LNCAP (cell line): ENCODE data around the gene HEYL.

Experiments
- TF ChIP-seq, protein P1 (sequence below): fragments of 450-650 bp; IDR thresholded peaks from 2 replicates; pipeline ENCODE4 v1.5.1; 2017; ENCODE audit warnings: mild to moderate bottlenecking

Gene HEYL

DNA sequence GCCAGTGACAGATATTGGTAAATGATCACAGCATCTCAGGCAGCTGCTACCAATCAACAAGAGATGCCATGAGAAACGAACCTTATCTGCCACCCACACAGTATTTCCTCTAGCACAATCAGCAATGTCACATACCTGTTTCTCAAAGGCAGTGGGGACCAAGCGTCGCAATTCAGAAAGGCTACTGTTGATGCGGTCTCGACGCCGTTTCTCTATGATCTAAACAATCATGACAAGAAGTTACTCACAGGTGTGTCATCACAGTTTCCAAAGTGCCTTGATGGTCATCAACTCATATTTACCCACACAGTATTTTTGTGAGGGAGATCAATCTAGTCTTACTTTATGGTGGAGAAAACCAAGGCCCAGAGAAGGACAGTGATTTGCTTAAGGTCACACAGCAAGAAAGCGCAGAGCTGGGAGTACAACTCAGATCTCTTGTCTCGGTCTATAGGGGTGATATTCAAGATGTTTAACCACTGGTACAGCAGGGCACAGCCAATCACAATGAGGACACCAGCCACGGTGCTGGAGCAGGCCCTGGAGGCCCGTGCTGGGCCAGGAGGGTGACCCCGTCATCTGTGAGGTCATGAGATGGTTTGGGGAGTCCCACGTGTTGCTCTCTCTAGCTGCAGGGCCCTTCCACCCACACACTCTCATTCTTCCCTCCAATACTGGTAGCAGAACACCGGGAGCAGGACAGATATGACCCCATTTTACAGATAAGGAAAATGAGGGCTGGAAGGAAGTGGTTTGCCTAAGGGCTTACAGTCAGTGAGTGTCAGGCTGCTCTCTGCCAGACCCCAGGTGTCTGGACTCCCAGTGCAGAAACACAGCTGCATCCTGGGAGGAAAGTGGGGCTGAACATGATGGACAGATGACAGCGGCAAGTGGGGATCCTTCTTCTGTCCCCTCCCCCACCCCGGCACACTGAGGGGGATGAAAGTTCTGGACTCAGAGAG lies 7.8 kb downstream of the HEYL start:
- TF ChIP-seq, protein P1, sequence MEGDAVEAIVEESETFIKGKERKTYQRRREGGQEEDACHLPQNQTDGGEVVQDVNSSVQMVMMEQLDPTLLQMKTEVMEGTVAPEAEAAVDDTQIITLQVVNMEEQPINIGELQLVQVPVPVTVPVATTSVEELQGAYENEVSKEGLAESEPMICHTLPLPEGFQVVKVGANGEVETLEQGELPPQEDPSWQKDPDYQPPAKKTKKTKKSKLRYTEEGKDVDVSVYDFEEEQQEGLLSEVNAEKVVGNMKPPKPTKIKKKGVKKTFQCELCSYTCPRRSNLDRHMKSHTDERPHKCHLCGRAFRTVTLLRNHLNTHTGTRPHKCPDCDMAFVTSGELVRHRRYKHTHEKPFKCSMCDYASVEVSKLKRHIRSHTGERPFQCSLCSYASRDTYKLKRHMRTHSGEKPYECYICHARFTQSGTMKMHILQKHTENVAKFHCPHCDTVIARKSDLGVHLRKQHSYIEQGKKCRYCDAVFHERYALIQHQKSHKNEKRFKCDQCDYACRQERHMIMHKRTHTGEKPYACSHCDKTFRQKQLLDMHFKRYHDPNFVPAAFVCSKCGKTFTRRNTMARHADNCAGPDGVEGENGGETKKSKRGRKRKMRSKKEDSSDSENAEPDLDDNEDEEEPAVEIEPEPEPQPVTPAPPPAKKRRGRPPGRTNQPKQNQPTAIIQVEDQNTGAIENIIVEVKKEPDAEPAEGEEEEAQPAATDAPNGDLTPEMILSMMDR, result no peak

DNA sequence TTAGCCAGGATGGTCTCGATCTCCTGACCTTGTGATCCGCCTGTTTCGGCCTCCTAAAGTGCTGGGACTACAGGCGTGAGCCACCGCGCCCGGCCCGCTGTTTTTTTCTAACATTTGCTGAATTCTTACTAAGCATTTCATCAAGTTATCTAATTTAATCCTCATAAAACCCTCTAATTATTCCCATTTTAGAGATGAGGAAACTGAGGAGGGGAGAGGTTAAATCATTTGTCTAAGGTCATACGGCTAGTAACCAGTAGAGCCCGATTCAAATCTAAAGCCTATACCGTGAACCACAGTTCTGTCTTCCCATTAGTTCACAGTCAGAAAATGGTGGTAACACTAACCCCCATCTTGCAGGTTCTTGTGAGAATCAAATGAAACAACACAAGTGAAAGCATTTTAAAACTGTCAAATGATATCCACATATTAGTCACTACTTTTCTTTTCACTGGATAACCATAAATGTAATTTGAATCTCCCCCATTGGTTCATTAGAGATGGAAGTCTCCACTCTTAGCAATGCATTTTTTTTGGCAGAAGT lies 10.6 kb downstream of the HEYL start:
- TF ChIP-seq, protein P1, result no peak

DNA sequence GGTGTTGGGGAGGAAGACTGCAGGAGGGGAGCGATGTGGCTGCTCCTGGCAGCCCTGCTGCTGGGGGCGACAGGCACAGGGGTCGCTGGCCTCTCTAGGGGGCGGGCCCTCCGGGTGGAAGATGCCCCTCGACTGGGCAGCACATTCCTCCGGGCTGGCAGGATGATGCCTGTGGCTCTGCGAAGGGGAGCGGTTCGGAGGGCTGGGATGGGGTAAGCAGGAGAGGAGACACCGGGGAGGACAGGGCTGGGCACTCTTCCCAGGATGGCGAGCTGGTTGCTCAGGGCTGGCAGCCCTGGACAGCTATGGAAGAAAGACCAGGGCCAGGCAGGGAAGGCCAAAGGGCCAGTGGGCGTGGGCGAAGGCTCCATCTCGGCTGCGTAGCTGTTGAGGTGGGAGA lies 12.8 kb downstream of the HEYL start:
- TF ChIP-seq, protein P1, result no peak

DNA sequence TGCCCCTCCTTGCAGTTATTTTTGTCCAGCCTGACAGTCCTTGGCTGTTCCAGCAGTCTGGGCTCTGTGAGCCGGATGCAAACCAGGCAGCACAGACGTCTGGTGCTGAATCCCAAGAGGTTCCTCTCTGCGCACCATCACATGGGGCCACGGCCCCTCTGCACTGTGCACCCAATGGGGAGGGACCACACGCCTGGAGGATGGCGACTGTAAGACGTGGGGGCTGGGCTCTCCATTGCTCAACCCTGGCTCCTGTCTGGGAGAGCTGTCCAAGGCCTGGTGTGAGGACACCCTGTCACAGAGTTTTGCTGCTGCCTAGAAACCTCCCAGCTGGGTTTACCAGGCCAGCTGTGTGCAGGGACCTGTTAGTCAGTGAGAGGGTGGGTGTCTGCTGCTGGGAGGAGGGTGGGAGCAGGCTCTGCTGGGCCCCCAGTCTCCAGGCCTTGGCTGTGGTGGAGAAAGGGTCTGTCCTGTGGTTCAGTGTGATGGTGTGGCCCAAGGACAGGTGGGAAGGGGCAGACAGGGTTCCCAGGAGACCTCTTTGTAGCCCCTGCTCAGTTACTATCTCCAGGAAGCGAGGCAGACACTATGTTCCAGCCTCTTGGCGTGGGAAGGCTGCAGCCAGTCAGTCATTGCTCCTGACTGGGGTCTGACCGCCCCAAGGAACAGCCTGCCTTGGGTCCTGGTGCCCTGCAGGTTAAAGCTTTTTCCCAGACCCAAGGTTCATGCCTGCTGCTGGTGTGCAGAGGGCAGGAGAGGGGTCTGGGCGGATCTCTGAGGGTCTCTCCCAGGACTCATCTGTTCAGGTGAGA lies 13.8 kb downstream of the HEYL start:
- TF ChIP-seq, protein P1, result no peak

DNA sequence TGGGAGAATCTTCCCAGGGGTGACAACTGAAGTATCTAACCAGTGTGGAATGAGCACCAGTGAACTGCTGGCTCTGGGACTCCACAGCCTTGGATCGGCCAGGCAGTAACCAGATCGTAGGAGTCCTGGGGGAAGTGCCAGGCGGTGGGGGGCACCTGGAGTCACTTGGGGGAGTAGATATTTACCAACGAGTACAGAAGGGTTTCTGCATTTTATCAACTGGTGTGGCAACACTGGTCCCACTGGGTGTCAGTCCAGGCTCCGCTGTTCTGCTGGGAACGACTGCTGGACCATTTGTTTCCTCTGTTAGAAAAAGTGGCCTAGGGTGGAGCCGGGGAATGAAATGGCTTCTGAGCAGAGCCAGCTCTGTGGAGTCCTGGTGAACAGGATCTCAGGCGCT lies 14.4 kb downstream of the HEYL start:
- TF ChIP-seq, protein P1, result no peak

DNA sequence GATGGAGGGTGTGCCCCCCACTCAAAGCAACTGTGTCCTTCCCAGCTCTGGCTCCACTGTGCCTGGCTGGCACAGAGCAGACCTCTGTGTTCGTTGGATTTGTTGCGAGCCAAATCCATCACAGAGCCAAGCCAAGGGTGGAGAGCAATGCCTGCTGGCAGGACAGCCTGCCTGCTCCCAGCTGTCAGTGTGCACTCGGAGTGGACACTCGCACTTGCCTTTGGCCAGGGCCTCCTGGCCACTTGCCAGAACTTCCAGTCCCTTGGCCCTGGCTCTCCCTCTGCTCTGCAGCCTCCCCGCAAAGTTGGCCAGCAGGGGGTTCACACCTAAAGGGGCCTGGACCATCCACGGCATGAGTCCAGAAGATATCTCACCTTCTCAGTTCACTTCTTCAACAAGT lies 16.4 kb downstream of the HEYL start:
- TF ChIP-seq, protein P1, result no peak

DNA sequence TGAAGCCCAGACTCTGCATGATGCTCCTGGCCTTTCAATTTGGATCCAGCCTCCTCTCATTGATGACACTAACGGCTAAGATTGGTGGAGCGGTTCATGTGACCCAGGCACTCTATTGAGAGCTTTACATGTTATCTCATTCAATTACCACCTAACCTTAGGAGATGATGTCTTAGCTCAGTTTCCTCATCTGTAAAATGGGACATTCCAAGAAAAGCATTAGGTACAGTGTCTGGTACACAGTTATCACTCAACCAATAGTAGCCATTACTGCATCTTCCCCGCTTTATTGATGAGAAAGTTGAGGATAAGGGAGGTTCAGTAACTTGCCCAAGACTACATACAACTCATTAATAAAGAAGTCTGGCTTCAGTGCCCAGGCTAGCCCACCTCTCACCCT lies 17.0 kb downstream of the HEYL start:
- TF ChIP-seq, protein P1, result no peak
